ENCODE results near the gene ICE2.
"Not testable (repeated sequence)": the region's sequence is repeated elsewhere in the genome, so short reads cannot be mapped to it uniquely, and the experiment has no call there.

Gene ICE2

GRCh38 chr15:60442763-60443162, 36.2 kb downstream of the ICE2 start:
- no peak for DNase-seq

DNA sequence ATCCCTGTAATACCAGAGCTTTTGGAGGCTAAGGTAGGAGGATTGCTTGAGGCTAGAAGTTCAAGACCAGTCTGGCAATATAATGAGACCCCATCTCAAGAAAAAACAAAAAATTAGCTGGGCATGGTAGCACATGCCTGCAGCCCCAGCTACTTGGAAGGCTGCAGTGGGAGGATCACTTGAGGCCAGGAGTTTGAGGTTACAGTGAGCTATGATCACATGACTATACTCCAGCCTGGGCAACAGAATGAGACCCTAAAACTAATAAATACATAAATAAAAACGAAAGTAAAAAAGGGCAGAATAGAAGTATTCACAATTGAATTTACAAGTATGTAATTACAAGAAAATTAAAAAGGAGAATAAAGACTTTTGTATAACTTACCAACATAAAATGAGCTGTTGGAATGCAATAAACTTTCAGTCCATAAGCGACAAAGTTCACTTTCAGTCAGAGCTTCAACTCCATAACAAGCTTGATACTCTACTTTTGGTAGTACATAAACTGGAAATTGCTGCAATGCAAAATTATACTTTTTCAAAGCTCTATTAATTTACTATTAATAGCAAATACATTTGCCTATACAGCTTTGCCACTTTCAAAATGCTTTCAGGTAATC, 36.8 kb downstream of the ICE2 start:
- no peak for DNase-seq

GRCh38 chr15:60441331-60441730, 37.6 kb downstream of the ICE2 start:
- no peak for DNase-seq

DNA sequence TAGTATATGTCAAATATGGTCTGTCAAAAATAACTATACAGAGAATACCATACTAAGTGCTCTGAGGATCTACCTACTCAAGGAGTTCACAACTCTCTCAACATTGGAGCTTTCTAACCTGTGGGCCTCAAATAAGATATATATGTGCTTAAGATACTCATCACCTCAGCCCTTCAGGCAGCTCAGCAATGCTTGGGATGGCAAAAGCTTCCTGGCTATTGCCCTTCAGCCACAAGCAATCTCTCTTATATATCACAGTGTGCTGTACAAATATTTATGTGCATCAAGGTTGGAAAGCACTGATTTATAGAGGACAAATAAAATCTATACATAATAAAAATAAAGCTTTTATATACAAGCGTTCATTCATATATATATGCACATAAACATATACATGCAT, 40.3 kb downstream of the ICE2 start:
- DNase-seq, result no peak

GRCh38 chr15:60428935-60429334, 50.0 kb downstream of the ICE2 start:
- DNase-seq, result no peak

DNA sequence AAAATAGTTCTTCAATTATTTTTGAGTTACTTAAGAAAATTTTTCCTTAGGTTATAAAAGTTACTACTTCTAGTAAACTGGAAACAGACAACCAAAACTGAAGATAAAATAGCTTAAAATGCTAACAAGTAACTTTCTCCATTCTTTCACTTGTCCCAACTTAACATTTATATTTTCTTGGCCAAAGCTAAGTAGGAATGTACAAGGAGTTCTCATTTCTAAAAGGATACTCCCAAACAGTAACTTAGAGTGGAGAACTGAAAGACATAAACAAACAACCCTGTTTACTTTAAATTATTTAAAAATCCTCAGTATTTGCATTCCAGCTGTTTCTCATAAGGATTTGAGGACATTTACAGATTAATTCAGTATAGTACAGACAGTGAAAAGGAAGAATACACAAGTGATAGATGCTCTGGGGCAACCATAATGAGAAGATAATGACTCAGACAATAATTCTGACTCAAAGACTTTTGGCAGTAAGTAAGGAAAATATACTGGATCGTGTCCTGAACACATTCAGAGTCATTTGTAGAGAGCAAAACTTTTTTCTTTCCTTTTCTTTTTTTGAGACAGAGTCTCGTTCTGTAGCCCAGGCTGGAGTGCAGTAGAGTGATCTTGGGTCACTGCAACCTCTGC, 52.0 kb downstream of the ICE2 start:
- DNase-seq, result no peak

DNA sequence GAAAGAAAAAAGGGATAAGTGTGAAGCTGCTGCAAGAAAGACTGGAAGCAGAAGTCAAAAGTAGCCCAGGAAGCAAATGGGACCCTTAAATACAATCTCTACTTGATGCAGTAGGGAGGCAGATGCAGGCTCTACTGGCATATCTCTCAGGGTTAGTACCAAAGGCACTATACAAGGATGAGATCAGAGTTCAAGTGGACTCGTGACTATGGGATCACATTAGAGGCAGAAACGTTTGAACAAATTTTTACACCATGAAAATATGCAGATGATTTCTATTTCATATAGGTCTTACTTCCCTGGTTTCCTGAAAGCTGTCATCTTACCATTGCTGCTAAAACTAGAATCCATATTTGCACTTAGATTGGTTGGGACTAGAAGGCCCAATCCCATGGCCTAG, 53.5 kb downstream of the ICE2 start:
- DNase-seq, result no peak

GRCh38 chr15:60424006-60424405, 54.9 kb downstream of the ICE2 start:
- no peak for DNase-seq

GRCh38 chr15:60423537-60423936, 55.4 kb downstream of the ICE2 start:
- no peak for DNase-seq

- DNase-seq, result no peak
Observed at GRCh38 chr15:60421544-60421943, 57.4 kb downstream of the ICE2 start.

DNA sequence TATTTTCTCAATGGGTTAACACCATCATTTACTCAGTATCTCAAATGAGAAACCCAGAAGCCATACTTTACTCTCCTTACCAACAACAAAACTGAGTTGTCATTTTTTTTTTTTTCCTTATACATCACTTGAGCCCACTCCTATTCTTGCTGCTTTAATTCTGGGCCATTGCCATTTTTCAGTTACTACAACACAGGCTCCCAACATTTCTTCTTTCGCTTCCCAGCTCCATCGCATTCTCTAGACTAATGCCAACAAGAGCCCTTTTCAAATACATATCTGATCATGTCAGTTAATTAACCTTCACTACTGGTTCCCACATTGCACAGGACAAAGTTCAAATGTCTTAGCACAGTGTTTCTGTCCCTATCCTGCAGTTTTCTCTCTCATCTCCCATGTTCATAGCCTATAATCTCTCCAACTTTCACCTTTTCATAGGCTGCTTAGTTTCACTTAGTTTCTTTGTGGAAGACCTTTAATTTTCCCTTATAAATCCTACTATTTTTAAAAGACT, 58.7 kb downstream of the ICE2 start:
- no peak for DNase-seq

- DNase-seq, result no peak
Observed at GRCh38 chr15:60419753-60420152, 59.2 kb downstream of the ICE2 start.

GRCh38 chr15:60418096-60418495, 60.8 kb downstream of the ICE2 start:
- DNase-seq, result no peak

DNA sequence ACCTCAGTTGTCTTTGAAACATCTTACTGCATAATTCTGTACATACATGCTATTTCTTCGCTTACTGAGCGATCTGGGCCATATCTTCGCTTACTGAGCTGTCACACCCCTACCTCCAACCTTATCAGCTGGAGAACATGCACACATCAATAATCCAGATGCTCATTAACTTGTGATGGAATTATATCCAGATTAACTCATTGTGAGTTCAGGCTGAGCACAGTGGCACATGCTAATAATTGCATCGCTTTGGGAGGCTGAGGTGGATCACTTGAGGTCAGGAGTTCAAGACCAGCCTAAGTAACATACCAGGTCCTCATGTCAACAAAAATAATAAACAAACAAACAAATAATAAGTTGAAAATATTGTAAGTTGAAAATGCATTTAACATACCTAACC, 61.8 kb downstream of the ICE2 start:
- DNase-seq, result no peak

DNA sequence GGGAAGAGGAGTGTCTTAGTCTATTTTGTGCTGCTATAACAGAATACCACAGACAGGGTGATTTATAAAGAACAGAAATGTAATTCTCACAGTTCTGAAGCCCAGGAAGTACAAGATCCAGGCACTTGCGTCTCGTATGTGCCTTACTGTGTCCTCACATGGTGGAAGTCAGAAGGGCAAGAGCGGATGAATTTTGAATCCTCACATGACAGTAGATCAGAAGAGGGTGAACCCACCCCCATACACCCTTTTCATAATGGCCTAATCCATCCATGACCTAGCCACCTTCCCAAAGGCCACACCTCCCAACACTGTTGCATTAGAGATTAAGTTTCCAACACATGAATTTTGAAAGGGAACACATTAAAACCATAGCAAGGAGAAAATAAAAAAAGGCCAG, 62.5 kb downstream of the ICE2 start:
- DNase-seq, result no peak

DNA sequence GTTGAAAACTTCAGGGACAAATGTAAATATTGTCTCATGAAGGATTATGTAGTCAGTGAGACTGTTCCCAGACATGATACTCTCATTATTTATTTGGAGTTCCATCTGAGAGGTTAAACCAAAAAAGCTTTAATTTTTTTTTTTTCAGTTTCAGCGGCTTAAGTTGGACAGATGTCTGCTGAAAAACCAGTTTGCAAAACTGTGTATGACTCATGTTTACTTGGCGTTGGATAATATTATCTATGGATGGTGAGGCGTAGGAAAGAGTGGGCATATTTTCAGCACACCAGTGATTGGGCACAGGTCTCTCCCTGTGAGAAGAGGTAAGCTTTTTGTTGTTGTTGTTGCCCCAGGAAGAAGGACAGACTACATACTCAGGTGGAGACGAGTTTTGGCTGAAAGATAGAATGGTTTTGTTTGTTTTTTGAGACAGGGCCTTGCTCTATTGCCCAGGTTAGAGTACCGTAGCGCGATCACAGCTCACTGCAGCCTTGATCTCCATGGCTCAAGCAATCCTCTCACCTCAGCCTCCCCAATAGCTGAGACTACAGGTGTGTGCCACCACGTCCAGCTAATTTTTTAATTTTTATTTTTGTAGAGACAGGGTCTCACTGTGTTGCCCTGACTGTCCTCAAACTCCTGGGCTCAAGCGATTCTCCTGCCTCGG, 64.8 kb downstream of the ICE2 start:
- DNase-seq, result no peak

DNA sequence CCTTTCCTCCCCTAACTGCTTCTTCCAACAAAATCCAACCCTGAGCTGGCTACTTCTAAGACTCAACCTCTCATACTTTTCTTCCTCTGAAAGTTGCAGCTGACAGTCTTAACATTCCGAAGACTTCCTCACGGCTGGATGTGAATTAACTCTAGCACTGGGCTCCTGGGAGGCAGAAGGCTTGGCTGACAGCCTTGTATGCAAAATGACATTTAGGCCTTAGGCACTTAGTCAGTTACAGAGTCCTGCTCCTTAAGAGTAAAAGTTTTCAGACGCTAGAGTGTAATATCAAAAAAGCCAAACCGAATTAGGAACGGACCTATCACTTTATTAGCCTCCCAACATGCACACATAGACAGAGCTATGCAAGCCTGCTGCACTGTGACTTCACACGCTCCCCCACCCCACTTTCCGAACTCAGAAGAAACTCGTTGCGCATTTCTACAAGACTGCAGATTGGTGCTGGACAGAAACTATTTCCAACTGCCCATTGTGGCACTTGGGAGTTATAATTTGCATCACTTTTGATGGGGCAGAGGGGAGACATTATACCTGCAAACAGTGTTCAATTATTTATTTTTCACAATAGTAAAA, 65.6 kb downstream of the ICE2 start:
- DNase-seq, result no peak

DNA sequence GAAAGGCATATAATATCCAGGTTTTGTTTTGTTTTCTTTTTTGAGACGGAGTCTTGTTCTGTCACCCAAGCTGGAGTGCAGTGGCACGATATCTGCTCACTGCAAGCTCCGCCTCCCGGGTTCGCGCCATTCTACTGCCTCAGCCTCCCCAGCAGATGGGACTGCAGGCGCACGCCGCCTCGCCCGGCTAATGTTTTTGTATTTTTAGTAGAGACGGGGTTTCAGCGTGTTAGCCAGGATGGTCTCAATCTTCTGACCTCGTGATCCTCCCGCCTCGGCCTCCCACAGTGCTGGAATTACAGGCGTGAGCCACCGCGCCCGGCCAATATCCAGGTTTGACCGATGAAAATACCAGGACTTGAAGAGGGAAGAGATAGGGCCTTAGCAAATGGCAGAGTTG, 66.1 kb downstream of the ICE2 start:
- not testable (repeated sequence) for DNase-seq

GRCh38 chr15:60411774-60412425, 67.0 kb downstream of the ICE2 start:
- no peak for DNase-seq

DNA sequence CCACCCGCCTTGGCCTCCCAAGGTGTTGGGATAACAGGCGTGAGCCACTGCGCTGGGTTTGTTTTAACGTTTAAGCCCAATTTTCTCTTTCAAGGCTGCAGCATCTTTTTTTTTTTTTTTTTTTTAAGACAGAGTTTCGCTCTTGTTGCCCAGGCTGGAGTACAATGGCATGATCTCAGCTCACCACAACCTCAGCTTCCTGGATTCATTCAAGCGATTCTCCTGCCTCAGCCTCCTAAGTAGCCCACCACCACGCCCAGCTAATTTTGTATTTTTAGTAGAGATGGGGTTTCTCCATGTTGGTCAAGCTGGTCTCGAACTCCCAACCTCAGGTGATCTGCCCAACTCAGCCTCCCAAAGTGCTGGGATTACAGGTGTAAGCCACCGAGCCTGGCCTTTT, 68.6 kb downstream of the ICE2 start:
- DNase-seq, result not testable (repeated sequence)

- DNase-seq, result peak in 1 of 2 donors; percentile 29
Observed at GRCh38 chr15:60408463-60408981, 70.4 kb downstream of the ICE2 start.

- no peak for DNase-seq
Observed at GRCh38 chr15:60407415-60407805, 71.5 kb downstream of the ICE2 start.

Data from CD4-positive, alpha-beta T cell treated with Interleukin-1 beta for 1 hour (primary cell).